Upper lobe of right lung (tissue), 1 donor: Measurements from ENCODE around the gene ZNF782. TPM values are rescaled to one million over a fixed set of nuclear protein-coding genes. Genes with fewer than 3 reads are reported as not detected.
"Not testable (repeated sequence)": the region's sequence is repeated elsewhere in the genome, so short reads cannot be mapped to it uniquely, and the experiment has no call there.

Experiments used
- ATAC-seq: fragments of 200-7000 bp; cut with Tn5 transposase; one replicate; pipeline ENCODE4 v1.9.1; 2020; ENCODE audit warnings: mild to moderate bottlenecking, moderate library complexity
- DNase-seq: peaks from one replicate; pipeline ENCODE4 v3.0.0-alpha.2; 2020
- H3K27ac ChIP-seq: fragments of 200-600 bp; one replicate; pipeline ENCODE4 v1.8.0; 2022
- H3K27me3 ChIP-seq: fragments of 200-600 bp; one replicate; pipeline ENCODE4 v1.8.0; 2022; ENCODE audit warnings: mild to moderate bottlenecking
- H3K36me3 ChIP-seq: fragments of 200-600 bp; one replicate; pipeline ENCODE4 v1.8.0; 2022
- H3K4me1 ChIP-seq: fragments of 200-600 bp; one replicate; pipeline ENCODE4 v1.8.0; 2022
- H3K4me3 ChIP-seq: fragments of 200-600 bp; one replicate; pipeline ENCODE4 v1.8.0; 2022; ENCODE audit warnings: mild to moderate bottlenecking
- H3K9me3 ChIP-seq: fragments of 200-600 bp; one replicate; pipeline ENCODE4 v1.8.0; 2022
- intact Hi-C: fragments of 100-400 bp; cut with DNase I; formaldehyde crosslinking; loops from one replicate; pipeline ENCODE4 v1.11.0; 2022
- total RNA-seq: library from RNA; stranded (reverse); fragmentation: NEBNext Ultra II Directional; extraction: Animal tissue kit (Norgen Biotek cat#: 25700); gene quantifications from one replicate; pipeline ENCODE4 v1.2.1, GENCODE V29; 2021
- TF ChIP-seq, protein P1 (sequence below): fragments of 200-600 bp; IDR thresholded peaks from one replicate; pipeline ENCODE4 v1.8.0; 2022; ENCODE audit warnings: antibody characterized with exemption
- donor health status: DM: no; HTN: yes; CAD: no; lungs with severe emphysema.

Gene ZNF782
- total RNA-seq, 1 donor from 2014 or later = 4.5 TPM

DNA sequence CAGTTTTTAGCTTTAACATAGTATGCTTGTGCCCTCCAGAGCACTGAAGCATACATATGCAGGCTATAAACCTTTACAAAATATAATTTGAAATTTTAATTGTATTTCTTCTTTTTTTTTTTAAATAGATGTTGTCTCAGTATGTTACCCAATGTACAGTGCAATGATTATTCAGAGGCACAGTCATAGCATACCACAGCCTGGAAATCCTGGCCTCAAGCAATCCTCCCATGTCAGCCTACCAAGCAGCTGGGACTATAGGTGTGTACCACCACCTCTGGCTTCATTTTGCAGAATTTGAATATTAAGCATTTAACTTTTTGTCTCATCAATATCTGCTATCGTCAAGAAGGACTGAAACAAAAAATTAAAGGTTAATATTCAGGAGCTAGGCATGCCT lies 16.9 kb upstream of the ZNF782 start:
- TF ChIP-seq, protein P1, sequence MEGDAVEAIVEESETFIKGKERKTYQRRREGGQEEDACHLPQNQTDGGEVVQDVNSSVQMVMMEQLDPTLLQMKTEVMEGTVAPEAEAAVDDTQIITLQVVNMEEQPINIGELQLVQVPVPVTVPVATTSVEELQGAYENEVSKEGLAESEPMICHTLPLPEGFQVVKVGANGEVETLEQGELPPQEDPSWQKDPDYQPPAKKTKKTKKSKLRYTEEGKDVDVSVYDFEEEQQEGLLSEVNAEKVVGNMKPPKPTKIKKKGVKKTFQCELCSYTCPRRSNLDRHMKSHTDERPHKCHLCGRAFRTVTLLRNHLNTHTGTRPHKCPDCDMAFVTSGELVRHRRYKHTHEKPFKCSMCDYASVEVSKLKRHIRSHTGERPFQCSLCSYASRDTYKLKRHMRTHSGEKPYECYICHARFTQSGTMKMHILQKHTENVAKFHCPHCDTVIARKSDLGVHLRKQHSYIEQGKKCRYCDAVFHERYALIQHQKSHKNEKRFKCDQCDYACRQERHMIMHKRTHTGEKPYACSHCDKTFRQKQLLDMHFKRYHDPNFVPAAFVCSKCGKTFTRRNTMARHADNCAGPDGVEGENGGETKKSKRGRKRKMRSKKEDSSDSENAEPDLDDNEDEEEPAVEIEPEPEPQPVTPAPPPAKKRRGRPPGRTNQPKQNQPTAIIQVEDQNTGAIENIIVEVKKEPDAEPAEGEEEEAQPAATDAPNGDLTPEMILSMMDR = no peak

DNA sequence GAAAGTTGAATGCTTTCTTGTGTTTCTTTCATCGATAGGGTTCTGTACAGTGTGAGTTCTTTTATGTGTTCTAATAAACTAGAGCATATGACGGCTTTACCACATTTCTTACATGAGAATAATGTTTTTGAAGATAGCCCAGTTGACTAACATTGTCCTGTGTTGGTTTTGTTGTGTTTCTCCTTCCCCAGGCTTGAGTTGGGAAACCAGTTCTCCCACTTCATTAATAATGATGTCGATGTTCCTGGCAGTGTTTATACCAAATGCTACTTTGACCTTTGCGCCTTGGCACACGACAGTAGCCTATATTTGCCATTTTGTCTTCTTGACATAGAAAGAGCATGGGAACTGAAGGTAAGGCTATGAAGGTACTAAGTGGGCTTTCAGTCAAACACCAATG lies 14.4 kb upstream of the ZNF782 start:
- TF ChIP-seq, protein P1 = no peak
- Histone ChIP-seq H3K9me3 (no peaks in the 10 kb centered on the region), H3K27me3 (no peaks in the 10 kb centered on the region), H3K36me3 (no peaks in the 10 kb centered on the region), H3K27ac (no peak overlapping the region), H3K4me1 (no peaks in the 10 kb centered on the region), H3K4me3 (no peak overlapping the region)
- ATAC-seq = no peak
- intact Hi-C loops = no loop called here
- no peak for DNase-seq

More for the DNA sequence above, 16.9 kb upstream of the ZNF782 start:
- no peak overlapping the region for H3K4me3 ChIP-seq
- ATAC-seq (no peak), DNase-seq (no peak)
- peaks cover 9% of the 10 kb centered on the region for H3K4me1 ChIP-seq
- intact Hi-C loops = no loop called here
- H3K9me3 ChIP-seq = no peaks in the 10 kb centered on the region
- H3K27me3 ChIP-seq = peaks cover 3% of the 10 kb centered on the region
- H3K36me3 ChIP-seq = no peaks in the 10 kb centered on the region
- no peak overlapping the region for H3K27ac ChIP-seq

DNA sequence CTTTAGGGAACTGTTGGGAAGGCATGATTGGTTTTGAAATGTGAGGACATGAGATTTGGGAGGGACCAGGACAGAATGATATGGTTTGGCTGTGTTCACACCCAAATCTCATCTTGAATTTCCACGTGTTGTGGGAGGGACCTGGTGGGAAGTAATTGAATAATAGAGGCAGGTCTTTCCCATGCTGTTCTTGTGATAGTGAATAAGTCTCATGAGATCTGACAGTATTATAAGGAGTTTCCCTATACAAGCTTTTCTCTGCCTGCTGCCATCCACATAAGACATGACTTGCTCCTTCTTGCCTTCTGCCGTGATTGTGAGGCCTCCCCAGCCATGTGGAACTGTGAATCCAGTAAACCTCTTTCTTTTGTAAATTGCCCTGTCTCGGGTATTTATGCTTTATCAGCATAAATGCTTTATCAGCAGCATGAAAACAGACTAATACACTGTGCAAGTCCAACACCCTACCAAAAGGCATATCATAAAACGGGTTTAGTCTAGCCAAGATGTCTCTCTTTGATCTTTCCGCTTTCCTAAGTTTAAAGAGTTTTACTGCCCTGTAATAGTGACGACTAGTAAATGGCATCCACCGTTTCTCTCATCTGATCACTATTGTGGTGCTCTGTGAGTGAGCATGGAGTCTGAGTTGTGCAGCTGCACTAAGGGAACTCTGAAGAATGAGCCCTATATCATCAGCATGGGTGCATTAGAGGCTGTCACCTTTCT lies 12.9 kb upstream of the ZNF782 start:
- H3K9me3 ChIP-seq = no peaks in the 10 kb centered on the region
- no peaks in the 10 kb centered on the region for H3K4me1 ChIP-seq
- intact Hi-C loops = no loop called here
- H3K36me3 ChIP-seq = no peaks in the 10 kb centered on the region
- H3K27me3 ChIP-seq = no peaks in the 10 kb centered on the region
- ATAC-seq (no peak), DNase-seq (no peak)
- H3K4me3 ChIP-seq = no peak overlapping the region
- TF ChIP-seq, protein P1 = no peak
- no peak overlapping the region for H3K27ac ChIP-seq

DNA sequence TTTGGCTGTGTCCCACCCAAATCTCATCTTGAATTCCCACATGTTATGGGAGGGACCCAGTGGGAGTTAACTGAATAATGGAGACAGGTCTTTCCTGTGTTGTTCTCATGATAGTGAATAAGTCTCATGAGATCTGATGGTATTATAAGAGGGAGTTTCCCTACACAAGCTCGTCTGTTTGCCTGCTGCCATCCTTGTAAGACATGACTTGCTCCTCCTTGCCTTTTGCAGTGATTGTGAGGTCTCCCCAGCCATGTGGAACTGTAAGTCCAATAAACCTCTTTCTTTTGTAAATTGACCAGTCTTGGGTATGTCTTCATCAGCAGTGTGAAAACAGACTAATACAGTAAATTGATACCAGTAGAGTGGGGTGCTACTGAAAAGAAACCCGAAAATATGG lies 10.9 kb upstream of the ZNF782 start:
- ATAC-seq, intact Hi-C loops, H3K4me3 ChIP-seq, H3K36me3 ChIP-seq, H3K4me1 ChIP-seq, DNase-seq, H3K27ac ChIP-seq, H3K9me3 ChIP-seq, H3K27me3 ChIP-seq: not testable (repeated sequence)

DNA sequence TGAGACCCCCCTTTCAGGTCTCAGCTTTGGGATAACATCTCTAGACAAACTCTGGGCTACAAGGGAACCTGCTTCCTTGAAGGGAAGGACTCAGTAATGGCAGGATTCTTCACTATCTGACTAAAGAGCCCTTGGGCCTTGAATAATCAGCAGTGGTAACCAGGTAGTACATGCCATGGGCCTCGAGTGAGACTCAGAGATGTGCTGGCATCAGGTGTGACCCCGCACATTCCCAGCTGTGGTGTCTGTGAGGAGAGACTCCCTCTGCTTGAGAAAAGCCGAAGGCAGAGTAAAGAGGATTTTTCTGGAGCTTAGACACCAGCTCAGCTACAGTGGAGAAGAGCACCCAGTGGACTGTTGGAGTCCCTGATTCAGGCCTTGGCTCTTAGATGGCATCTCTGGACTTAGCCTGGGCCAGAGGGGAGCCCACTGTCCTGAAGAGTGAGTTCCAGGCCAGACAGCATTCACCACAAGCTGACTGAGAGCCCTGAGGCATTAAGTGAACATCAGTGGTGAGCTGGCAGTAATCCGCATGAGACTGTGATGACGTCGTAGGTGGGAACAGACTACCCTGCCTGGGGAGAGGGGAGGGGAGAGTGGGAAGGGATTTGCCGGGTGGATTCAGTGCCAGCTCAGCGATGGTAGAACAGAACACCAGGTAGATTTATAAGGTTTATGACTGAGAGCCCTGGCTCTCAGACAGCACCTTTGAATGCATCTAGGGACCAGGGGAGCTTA lies 5.3 kb upstream of the ZNF782 start:
- H3K9me3 ChIP-seq = no peaks in the 10 kb centered on the region
- intact Hi-C loops = loop anchor here (5.0 kb wide), 1 partner anchor 533 kb away; no protein-coding TSS in a partner anchor
- ATAC-seq (no peak), DNase-seq (no peak)
- no peak overlapping the region for H3K27ac ChIP-seq
- H3K27me3 ChIP-seq = no peaks in the 10 kb centered on the region
- no peak overlapping the region for H3K4me3 ChIP-seq
- TF ChIP-seq, protein P1 = no peak
- no peaks in the 10 kb centered on the region for H3K36me3 ChIP-seq
- H3K4me1 ChIP-seq = no peaks in the 10 kb centered on the region

DNA sequence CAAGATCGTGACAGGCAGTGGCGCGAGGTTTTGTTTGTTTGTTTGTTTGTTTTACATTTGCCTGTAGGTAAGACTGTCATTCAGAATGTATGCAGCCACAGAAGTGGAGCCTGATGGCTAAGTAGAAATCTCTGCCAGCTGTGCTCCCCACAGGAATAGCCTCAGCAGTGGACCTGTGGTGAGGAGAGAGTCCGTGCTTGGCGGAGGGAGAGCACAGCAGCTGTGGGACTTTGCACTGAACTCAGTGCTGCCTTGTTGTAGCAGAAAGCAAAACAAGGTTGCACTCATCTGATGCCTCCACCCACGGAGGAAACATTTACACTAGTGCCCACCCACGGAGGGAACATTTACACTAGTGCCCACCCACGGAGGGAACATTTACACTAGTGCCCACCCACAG lies 4.4 kb upstream of the ZNF782 start:
- ATAC-seq (no peak), DNase-seq (no peak)
- H3K4me3 ChIP-seq = no peak overlapping the region
- peaks cover under 1% of the 10 kb centered on the region for H3K4me1 ChIP-seq
- no peaks in the 10 kb centered on the region for H3K9me3 ChIP-seq
- TF ChIP-seq, protein P1 = no peak
- H3K27ac ChIP-seq = no peak overlapping the region
- intact Hi-C loops = loop anchor here (5.0 kb wide), 1 partner anchor 534 kb away; no protein-coding TSS in a partner anchor
- no peaks in the 10 kb centered on the region for H3K36me3 ChIP-seq
- H3K27me3 ChIP-seq = no peaks in the 10 kb centered on the region
